ENCODE measurements around the gene PLEKHA5. TPM values are rescaled to one million over a fixed set of nuclear protein-coding genes. Genes with fewer than 3 reads are reported as not detected.
"Not testable (repeated sequence)": the region's sequence is repeated elsewhere in the genome, so short reads cannot be mapped to it uniquely, and the experiment has no call there.

Gene PLEKHA5
- total RNA-seq, 2 donors from 2014 or later: 31.0 to 32.7 TPM

- TF ChIP-seq CTCF (IDR thresholded peaks at IDR 0.05): no peak
- H3K9me3 ChIP-seq: no peaks in the 10 kb centered on the region
- H3K27ac ChIP-seq: no peak overlapping the region
- peaks cover 3% of the 10 kb centered on the region for H3K4me1 ChIP-seq
- no peak for DNase-seq
- no peaks in the 10 kb centered on the region for H3K36me3 ChIP-seq
- no peak overlapping the region for H3K9ac ChIP-seq (ENCODE audit: low read depth in 2 of 2, low read length in 2 of 2)
- H3K4me3 ChIP-seq: no peak overlapping the region
- H3K27me3 ChIP-seq: no peaks in the 10 kb centered on the region
- intact Hi-C loops (cut with DNase I): no loop called here
Observed at GRCh38 chr12:19166956-19167355, 37.4 kb downstream of the PLEKHA5 start.

GRCh38 chr12:19167708-19168107 lies 38.2 kb downstream of the PLEKHA5 start:
- Histone ChIP-seq H3K9ac (ENCODE audit: low read depth in 2 of 2, low read length in 2 of 2) (no peak overlapping the region), H3K27me3 (no peaks in the 10 kb centered on the region), H3K4me3 (no peak overlapping the region), H3K4me1 (peaks cover 3% of the 10 kb centered on the region), H3K9me3 (no peaks in the 10 kb centered on the region), H3K36me3 (no peaks in the 10 kb centered on the region), H3K27ac (no peak overlapping the region)
- no peak for DNase-seq
- no peak for TF ChIP-seq CTCF (IDR thresholded peaks at IDR 0.05)
- intact Hi-C loops (cut with DNase I): no loop called here

GRCh38 chr12:19168644-19169043 lies 39.1 kb downstream of the PLEKHA5 start:
- no peak for TF ChIP-seq CTCF (IDR thresholded peaks at IDR 0.05)
- no peak overlapping the region for H3K9ac ChIP-seq (ENCODE audit: low read depth in 2 of 2, low read length in 2 of 2)
- intact Hi-C loops (cut with DNase I): no loop called here
- H3K27ac ChIP-seq: no peak overlapping the region
- peaks cover 3% of the 10 kb centered on the region for H3K4me1 ChIP-seq
- no peak for DNase-seq
- no peak overlapping the region for H3K4me3 ChIP-seq
- H3K9me3 ChIP-seq: no peaks in the 10 kb centered on the region
- H3K27me3 ChIP-seq: no peaks in the 10 kb centered on the region
- no peaks in the 10 kb centered on the region for H3K36me3 ChIP-seq

- intact Hi-C loops (cut with DNase I): no loop called here
- no peak for TF ChIP-seq CTCF (IDR thresholded peaks at IDR 0.05)
- H3K9ac ChIP-seq (ENCODE audit: low read depth in 2 of 2, low read length in 2 of 2): no peak overlapping the region
Observed at GRCh38 chr12:19169222-19169621, 39.7 kb downstream of the PLEKHA5 start.

GRCh38 chr12:19170286-19170685 lies 40.8 kb downstream of the PLEKHA5 start:
- H3K27ac ChIP-seq; H3K4me1 ChIP-seq; intact Hi-C loops (cut with DNase I); H3K27me3 ChIP-seq; H3K9ac ChIP-seq (ENCODE audit: low read depth in 2 of 2, low read length in 2 of 2); DNase-seq; H3K36me3 ChIP-seq; H3K9me3 ChIP-seq; H3K4me3 ChIP-seq: not testable (repeated sequence)

More at GRCh38 chr12:19169222-19169621, 39.7 kb downstream of the PLEKHA5 start:
- Histone ChIP-seq H3K9me3 (no peaks in the 10 kb centered on the region), H3K4me1 (peaks cover 3% of the 10 kb centered on the region), H3K36me3 (no peaks in the 10 kb centered on the region), H3K27ac (no peak overlapping the region), H3K27me3 (no peaks in the 10 kb centered on the region), H3K4me3 (no peak overlapping the region)
- no peak for DNase-seq

GRCh38 chr12:19171731-19172130 lies 42.2 kb downstream of the PLEKHA5 start:
- Histone ChIP-seq H3K4me1 (peaks cover 3% of the 10 kb centered on the region), H3K27me3 (no peaks in the 10 kb centered on the region)

More at GRCh38 chr12:19171731-19172130, 42.2 kb downstream of the PLEKHA5 start:
- no peak overlapping the region for H3K9ac ChIP-seq (ENCODE audit: low read depth in 2 of 2, low read length in 2 of 2)
- TF ChIP-seq CTCF (IDR thresholded peaks at IDR 0.05): no peak
- H3K27ac ChIP-seq: no peak overlapping the region
- no peaks in the 10 kb centered on the region for H3K9me3 ChIP-seq
- H3K36me3 ChIP-seq: no peaks in the 10 kb centered on the region
- no peak overlapping the region for H3K4me3 ChIP-seq
- no peak for DNase-seq
- intact Hi-C loops (cut with DNase I): no loop called here

Data from colonic mucosa (tissue), 4 donors.